Vagina (tissue), 2 donors: ENCODE measurements around the gene GDF7.

ENCODE experiments used
- CTCF ChIP-seq, 3 experiments: fragments of 450-650 bp in 2 of 3; fragments of 200-600 bp in 1 of 3; sonication (generic) in 1 of 3; IDR thresholded peaks; one replicate each; pipeline ENCODE4 v1.5.1; 2017 to 2019; ENCODE audit warnings: antibody characterized with exemption in 3 of 3, mild to moderate bottlenecking in 2 of 3, moderate library complexity in 2 of 3
- POLR2A ChIP-seq, 2 donors: fragments of 450-650 bp; IDR thresholded peaks; one replicate each; pipeline ENCODE4 v1.6.1; 2017; ENCODE audit warnings: antibody characterized with exemption in 2 of 2, mild to moderate bottlenecking in 2 of 2, moderate library complexity in 2 of 2

DNA sequence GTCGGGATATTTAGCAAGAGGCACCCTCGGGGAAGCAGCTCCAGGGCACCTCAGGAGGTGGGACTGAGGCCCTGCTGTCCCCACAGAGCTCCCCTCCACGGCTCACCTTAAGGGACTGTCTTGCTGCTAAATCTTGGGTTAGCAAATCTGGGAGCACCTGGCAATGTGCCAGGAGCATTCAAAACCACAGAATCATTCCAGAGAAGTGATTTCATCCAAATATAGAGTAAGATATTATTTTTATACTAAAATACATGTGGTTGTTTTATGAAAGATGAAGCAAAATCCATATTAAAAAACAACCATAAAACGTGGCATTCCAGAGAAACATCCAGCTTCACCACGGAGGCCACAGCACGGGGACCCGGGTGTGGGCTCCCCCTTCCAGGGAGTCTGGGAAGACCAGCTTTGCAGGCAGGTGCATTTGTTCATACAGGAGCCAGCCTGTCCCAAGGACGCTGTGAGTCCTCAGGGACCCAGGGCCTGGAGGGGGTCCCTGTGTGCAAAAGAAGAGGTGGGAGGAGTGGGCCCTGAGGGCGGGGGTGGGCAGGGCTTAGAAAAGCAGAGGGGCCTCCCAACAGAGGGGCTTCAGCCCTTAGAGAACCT is 32.3 kb upstream of the GDF7 start:
- TF ChIP-seq CTCF (IDR thresholded peaks at IDR 0.05) (no peak), POLR2A (IDR thresholded peaks at IDR 0.05) (no peak)
